ENCODE measurements around the gene MYO5C.

Gene MYO5C

DNA sequence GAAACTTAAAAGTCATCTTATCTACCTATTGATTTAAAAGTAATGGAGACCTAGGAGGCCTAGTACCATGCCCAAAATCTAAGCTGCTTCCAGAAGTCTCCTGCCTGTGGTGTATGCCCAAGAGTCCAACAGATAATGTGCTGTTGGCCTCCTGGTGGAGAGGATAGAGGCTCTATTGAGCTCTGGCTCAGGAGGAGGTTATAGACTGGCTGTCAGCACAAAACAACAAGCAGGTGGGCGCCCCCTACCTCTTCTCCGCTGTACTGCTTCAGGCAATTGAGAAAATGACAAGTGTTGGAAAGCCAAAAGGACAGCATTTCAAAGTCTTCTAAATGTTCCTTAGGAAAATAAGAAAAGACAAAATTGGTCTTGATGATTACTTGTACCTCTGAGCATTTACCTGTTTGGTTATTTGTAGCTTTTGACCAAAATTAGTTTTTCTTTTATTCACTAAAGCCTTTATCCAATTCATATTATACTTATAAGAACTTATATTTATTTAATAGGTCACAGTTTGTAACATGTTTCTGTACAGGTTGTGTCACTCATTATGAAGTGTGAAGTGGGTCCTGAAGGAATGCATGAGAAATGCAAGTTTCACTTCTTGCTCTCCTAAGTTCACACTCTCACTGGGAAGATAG, 87.2 kb downstream of the MYO5C start:
- DNase-seq: peak in 1 of 2 experiments; percentile 6

DNA sequence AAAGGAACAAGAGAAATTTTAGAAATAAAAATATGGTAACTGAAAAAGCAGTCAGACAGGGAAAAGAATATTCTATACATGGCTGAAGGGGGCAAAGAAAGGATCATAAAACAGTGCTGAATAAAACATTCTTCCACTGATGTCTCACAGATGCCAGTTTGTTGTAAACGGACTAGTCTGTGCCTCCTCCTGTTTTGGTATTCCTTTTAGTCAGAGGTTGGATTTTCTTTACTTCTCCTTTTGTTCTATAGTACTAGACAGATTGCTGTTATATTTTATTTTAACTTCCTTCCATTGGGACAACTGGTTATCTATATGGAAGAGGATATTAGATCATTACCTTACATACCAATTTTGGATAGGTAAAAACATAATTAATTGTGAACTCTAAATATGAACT, 88.4 kb downstream of the MYO5C start:
- no peak for DNase-seq

DNA sequence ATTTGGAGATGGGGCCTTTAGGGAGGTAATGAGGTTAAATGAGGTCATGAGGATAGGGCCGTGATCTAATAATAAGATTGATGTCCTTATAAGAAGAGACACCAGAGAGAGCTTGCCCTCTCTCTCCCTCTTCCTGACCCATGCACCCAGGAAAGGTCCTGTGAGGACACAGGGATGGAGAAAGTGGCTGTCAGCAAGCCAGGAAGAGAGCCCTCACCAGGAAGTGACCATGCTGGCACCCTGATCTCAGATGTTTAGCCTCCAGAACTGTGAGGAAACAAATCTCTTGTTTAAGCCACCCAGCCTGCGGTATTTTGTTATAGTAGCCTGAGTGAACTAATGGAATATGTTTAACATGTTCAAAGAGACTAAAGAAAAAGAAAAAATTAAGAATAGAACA, 89.2 kb downstream of the MYO5C start:
- DNase-seq: no peak

DNA sequence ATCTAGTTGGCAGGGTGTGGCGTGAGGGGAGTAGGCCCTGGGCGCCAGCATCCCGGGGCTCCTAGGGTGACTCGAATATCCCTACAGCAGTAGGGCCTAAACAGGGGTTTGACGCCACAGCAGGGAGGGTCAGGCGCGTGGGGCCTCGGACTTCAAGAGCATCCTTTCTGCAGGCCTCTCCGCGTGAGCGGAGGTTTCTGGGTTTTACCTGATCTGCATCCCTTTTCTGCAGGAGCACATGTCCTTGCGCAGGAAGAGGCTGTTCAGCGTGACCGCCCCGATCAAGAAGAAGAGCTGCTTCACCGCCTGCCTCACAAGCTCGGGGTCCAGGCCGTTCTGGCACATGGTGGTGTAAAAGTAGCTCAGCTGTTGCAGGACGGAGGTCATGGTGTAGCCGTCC, 90.9 kb downstream of the MYO5C start:
- no peak for DNase-seq

DNA sequence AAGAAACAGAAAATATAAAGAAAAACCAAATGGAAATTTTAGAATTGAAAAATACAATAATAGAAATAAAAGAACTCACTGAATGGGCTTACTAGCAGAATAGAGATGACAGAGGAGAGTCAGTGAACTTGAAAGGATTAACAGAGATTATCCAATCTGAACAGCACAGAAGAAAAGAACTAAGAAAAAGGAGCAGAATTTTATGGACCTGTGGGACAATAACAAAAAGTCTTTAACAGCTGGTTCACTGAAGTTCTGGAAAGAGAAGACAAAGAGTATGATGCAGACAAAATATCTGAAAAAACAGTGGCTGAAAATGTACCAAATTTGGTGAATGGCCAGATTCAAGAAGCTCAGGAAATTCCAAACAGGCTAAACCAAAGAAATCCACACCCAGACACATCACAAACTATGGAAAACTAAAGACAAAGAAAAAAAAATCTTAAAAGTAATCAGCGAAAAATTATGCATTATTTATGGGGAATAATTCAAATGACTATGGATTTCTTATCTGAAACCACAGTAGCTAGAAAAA, 94.7 kb downstream of the MYO5C start:
- DNase-seq: no peak

DNA sequence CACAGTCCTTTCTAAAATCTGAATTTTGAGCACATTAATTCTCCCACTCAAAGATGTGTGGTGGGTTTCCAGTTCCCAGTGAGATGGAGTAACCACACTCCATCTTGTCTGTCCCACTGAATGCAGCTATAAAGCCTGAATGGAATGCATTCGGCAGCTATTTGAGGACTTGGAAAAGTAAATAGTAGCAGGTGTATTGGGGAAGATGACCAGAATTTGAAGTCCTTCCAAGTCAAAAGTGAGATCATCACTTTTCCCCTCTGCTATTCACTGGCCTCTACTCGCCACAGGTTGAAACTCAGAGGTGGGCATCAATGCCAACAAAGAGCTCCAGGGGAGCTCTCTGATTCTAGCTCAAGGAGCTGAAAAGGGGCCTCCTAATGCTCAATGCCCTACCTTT, 96.3 kb downstream of the MYO5C start:
- no peak for DNase-seq

DNA sequence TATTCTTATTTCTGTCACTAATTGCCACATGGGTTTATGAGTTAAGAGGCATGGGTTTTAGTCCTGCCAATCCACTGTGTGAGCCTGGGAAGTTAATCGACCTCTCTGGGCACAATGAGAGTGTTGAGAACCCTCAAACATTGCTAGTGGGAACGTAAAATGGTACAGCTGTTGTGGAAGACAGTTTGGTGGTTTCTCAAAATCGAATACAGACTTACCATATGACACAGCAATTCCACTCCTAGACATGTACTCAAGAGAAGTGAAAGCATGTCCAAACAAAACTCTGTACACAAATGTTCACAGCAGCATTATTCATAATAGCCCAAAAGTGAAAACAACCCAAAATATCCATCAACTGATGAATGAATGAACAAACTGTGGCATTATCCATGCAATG, 98.7 kb downstream of the MYO5C start:
- no peak for DNase-seq

DNA sequence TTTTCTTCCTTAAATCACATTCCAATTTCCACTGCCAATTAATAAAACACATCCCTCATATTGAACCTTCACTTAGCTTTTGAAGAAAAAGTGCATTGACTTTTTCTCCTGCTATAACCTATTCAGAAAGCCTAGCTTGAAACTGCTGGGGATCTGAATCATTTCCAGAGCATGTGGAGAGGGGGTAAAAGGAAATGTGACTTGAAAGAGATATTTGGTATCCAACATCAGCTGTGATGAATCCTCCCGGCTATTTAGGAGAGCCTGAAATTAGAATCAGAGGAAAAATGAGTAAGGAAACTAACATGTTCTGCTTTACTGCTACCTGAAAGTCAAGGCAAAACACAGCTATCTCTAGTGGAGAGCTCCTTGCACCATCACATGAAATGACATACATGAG, 101.8 kb downstream of the MYO5C start:
- DNase-seq: no peak

DNA sequence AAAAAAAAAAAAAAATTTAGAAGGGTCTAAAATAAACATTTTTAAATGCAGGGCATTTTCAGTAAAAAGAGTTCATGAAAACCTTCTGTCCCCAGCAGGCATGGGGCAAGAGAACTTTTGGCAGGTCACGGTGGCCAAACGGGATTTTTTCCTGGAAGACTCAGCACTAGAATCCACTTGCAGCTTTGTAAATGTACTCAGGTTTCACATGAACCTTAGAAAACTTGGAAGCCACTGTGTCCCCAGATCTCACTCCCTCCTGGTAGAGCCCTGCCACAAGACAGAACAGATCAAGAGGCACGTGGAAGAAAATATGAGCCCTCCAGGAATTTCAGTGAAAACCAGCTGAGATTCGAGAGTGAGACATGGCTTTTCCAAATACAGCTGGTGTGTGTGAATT, 102.3 kb downstream of the MYO5C start:
- no peak for DNase-seq

DNA sequence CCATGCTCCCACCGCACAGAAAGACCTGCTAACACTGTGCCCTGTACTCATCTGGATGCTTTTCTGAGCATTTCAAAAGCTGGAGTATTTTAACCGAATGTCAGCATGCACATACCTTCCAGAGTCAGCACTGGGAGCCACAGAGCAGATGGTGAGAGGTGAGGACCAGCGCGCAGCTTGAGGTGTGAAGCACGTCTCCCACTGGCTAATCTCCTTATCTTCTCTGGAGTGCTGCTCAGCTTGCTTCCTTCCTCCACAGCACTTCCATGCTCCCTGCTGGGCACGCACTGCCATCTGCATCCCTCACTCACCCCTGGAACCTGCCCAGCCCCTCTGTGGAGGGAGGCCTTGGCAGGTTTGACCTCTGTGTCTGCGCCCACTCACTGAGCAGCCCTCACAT, 104.4 kb downstream of the MYO5C start, which contains the start of gene GNB5:
GNB5 (minus strand) TSS at position 186 of the 400 bp plus-strand sequence. CDS start 6,716 bp downstream, outside the sequence.
- DNase-seq: no peak

DNA sequence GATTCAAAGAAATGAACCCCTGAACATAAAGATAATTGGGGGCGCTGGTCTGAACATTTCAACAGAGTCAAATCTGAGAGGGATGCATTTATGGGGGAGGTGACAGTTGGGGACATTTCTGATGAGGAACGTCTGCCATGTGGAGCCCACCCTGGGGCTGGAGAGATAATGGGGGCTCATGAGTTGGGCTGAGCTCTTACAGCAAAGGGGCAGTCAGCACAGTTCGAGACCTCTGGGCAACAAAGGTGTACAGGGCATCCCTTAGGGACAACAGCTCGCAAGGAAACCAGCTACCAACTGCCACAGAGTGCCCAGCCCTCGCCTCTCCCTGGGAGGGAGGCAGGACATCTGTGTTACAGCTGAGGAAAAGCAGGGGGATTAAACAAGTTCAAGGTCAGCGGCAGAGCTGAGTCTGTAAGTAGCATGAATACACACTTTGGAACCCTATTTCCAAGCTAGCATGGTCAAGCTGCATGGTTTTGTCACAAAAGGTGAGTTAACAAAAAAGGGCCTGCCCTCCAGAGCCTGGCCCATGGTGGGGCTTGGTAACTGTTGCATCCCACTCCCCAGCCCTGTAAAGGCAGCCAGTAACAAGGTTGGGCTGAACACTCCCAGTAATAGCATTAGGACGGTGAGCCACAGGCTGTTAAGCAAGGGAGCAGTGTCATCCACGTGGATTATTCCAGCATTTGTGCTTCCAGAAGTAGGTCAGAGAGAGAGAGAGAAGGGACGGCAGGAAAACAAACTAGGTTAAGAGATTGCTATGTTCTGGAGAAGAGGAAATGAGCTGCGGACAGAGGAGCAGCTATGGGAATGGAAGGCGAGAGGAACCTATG, 108.7 kb downstream of the MYO5C start:
- DNase-seq: no peak

DNA sequence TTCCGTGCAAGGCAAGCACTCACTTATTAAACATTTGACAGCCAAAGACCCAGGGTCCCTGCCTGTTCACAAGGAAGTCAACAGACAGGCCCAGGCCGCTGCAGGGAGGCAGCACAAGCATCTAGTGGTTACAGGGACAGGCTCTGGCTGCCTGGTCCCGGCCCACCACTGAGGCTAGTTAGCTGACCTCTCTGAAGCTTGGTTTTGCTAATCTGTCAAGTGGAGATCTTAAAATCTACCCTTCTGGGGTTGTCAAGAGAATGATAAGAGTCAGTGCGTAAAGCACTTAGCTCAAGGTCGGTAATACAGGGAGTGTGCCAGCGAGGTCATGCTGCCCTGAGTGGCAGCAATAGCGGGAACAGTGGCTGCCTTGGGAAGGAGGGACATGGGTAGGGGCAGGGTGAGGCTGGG, 110.4 kb downstream of the MYO5C start:
- DNase-seq: no peak

DNA sequence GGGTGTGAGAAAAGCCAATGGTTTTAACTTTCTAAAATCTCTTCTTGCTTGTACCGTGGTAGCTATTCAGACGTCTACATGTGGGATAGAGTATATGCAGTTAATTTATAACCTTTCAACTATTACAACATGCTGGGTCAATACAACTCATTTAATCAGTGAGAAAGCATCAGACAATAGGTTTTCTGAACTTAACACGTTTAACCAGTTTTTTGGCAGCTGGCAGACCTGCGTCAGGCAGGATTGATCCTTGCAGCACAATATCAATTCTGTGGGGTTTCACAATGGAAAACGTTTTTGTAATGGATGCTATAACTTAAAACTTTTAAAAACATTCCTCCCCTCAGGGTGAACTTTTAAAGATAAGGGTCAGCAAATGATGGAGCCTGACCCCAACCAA, 110.9 kb downstream of the MYO5C start:
- no peak for DNase-seq

DNA sequence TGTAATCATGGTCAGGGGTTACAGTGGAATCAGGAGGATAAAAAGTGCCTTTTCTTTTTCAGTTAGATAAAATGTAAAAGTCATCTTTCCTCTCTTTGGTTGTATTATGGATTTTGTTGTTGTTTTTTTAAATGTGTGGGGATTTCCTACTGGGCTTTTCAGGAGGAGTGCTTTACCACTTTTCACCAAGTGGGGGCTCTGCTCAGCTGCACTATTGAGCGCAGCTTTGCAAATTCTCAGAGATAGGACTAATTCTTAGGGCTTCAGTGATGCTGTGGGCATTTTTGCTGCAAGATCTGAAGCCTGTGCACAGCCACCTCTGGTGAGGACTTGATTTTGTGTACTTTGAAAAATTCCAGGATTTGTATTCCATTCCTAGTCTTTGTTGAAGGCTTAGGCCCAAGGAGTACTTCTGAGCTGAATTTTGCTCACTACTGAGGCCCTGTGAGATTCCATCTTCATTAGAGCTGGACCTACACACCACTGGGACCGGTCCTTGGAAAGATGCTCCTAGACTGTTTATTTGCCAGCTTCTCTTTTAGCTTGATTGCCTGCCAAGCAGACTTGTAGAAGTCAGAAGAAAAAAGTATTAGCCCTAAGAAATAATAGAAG, 111.9 kb downstream of the MYO5C start:
- no peak for DNase-seq

DNA sequence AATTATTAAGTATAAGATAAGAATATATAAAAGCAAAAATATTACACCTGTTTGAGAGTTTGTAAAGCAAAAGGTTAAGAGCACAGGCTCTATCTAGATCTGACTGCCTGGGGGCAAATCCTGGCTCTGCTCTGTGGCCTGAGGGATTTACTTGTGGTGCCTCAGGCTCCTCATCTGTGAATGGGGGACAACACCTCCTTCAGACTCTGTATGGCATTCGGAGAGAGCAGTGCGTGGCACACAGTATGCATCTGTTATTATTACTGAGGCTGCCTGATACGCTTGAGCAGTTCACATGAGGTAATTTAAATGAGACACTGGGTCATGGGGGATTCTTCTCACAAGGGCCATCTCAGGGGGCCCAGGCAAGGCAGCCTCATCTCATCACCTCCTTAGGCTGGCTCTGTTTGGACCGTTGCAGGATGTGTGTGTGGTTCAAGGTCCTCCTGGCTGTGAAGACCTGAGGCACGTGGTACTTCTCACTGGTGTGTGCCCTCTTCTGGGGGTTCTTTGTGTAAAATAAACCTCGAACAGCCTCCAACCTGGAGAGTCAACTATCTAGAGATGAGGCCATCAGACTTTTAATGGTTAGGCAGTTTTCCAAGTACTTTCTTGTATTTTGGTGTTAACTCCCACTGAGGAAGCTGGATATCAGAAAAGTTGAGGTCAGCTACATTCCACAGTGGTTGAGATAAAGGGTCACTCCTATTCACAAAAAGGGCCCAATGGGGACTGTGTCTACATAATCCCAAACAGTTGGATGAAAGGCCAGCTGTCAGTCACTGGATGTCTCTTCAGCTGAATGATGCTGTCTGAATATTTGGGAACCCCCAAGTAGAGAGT, 113.4 kb downstream of the MYO5C start:
- DNase-seq: no peak

DNA sequence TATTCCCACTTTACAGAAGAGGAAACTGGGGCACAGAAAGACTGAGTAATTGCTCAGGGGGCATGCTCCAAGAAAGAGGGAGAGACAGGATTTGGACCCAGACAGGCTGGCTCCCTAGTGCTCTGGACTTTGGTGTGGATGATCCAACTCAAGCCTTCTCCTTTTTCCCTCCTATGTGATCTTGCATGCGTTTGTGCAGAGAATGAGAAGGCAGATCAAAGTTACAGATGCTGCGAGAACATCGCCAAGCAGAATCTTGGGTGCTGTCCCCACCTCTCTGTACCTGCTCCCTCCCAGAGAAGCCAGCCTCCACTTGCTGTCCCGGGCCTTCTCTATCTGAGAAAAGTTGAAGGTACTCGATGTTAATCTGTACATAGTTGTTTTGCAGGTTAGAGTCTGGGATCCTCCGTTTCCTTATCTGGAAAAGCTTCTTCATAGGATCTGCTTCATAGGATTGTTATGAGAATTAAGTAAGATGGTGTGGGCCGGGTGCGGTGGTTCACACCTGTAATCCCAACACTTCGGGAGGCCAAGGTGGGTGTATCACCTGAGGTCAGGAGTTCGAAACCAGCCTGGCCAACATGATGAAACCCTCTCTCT, 114.7 kb downstream of the MYO5C start:
- no peak for DNase-seq

DNA sequence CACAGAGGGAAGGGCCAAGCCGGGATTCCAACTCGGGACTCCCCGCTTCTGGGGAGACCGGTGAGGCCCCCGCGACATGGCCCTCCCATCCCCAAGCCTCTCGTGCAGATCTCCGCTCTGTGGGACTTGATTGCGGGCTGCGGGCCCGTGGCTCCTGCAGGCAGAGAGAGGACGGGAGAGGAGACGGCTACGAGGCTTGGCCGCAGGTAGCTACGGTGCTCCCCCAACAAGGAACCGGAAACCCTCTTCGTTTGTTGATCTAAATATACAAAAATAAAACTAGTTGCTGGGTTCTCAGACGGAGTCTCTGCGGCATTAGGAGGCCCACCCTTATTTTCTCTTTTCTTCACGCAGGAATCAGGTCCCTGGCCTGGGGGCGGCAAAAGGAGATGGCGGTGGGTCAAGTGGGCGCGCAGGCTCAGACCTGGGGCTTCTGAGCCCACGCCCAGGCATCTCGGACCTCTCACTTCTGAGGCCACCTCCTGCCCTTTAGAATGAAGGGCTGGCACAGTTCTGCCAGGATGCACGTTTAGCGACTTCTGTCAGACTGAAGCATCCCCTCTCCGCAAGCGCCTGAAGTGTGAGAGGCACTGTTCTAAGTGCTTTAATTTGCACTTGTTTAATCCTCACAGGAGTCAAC, 115.3 kb downstream of the MYO5C start:
- DNase-seq: no peak

DNA sequence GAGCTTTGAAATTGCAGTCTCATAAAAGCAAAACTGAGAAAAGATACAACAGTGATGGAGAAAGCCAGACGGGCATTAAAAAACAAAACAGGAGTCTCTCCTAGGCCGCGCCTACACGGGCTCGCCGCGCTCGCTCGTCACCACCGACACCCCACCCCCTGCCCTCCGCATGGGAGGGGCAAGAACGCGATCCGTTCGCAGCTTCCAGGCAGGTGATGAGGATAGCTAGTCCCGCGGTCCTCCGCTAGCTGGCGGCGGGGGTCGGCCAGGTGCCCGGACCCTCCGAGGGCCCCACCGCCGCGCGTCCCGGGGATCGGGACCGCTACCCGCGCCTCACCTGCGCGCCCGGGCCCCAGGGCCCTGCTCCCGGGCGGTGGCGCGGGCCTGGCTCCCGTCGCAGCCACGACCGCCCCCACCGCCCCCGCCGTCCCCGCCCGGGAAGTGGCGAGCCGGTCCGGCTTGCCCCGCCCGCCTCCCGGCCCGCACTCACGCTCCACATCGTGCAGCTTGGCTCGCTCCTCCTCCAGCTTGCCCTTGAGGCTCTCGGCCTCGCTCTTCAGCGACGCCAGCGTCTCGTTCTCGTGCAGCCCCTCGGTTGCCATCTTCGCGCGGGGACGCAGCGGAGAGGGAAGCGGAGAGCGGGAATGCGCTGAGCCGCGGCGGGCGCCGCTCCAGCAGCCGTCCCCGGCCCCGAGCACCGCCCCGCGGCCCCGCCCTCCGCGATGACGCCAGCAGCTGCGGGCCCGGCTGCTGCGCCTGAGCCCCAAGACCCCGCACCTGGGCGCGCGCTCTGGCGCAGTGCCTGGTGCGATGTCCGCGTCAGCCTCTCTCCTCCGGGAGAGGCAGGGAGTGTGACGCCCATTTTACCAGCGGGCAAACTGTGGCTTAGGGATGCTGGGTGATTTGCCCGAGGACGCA, 116.1 kb downstream of the MYO5C start:
- DNase-seq: peak; percentile 16 to 71

DNA sequence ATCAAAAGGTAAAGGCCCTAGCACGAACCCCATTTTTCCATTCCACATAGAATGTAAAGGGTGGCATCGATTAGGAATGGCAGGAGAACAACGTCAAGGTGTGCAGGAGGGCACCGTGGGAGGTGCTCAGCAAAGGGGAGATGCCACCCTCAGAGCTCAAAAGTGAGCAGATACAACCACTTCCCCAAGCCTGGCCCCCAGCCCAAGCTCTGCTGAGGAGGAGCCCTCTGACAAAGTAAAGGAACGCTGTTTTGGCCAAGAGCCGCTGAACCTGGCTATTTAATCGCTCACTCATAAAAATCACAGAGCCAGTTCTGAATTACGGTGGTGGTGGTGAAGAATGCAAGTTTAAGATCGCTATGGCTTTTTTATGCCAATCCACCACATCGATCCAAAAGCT, 116.8 kb downstream of the MYO5C start:
- DNase-seq: no peak

DNA sequence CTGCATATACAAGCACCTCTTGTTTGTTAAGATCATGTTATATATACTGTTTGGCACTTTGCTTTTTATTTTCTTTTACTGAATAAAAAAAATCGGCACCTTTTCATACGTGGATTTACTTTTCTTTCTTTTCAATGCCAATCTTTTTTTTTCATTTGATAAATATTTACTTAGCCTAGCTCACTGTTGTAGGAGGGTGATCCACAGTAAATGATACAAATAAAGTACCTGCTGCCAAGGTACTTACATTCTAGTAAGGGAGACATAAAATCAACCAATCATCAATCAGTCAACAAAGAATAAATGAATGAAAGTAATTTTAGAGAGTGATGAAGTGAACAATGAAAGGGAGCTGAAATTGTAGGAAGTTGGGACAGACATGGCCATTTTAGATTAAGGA, 122.7 kb downstream of the MYO5C start:
- DNase-seq: no peak

DNA sequence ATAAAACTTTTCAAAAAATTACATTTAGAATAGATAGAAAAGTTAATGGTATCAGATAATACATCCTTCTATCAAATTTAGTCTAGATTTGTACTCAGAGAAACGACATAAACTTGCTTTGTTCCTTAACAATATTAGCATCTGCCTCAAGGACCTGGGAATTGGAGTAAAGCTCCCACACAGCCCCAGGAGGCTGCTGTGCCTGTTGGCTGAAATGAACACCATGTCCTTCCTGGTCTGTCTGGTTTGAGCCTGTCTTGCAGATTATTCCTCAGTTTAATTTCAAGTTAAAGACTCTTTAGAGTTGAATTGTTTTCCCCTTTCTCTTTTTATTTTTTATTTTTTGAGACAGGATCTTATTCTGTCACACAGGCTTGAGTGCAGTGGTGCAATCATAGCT, 123.8 kb downstream of the MYO5C start:
- no peak for DNase-seq

Measured in NCI-H187 (cell line).